ENCODE data around the gene BAIAP2.

DNA sequence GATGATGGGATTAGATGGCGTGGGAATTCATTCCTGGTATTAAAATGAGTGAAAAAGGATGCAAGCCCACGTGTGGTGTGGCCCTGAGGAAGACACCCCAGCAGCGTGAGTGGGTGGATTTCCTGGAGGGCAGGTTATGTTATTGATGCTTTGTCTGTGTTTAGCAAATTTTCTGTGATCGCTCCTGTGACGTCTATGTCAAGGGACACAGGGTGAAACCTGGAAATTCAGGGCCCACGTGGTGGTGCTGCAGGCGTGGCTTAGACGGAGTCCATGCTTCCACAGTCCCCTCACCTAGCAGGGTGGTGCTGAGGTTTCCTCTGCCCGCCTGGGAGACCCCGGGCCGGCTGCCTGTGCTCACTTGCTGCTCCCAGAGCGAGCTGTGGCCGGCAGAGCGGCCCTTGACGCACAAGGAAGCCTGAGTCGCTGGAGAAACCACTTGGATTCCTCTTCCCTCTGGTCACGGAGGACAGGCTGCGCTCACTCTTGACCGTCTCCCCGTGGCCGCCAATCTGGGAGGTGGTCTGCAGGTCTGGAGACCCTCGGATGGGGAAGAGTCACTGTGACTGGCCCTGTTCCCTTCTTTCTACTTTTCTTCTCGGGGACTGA lies 23.4 kb downstream of the BAIAP2 start:
- TF ChIP-seq, protein P1, sequence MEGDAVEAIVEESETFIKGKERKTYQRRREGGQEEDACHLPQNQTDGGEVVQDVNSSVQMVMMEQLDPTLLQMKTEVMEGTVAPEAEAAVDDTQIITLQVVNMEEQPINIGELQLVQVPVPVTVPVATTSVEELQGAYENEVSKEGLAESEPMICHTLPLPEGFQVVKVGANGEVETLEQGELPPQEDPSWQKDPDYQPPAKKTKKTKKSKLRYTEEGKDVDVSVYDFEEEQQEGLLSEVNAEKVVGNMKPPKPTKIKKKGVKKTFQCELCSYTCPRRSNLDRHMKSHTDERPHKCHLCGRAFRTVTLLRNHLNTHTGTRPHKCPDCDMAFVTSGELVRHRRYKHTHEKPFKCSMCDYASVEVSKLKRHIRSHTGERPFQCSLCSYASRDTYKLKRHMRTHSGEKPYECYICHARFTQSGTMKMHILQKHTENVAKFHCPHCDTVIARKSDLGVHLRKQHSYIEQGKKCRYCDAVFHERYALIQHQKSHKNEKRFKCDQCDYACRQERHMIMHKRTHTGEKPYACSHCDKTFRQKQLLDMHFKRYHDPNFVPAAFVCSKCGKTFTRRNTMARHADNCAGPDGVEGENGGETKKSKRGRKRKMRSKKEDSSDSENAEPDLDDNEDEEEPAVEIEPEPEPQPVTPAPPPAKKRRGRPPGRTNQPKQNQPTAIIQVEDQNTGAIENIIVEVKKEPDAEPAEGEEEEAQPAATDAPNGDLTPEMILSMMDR (IDR thresholded peaks at IDR 0.05; ENCODE audit: insufficient read depth, low read depth, low read length), result no peak
- TF ChIP-seq EZH2 (IDR thresholded peaks at IDR 0.05; ENCODE audit: insufficient read depth, low read length), result no peak
